H1 (cell line): Measurements from ENCODE around the gene TNFRSF14. TPM values are rescaled to one million over a fixed set of nuclear protein-coding genes. Genes with fewer than 3 reads are reported as not detected.

Source experiments
- CBX5 ChIP-seq: fragments of 300-800, 300-1000 bp; sonication (generic); IDR thresholded peaks from 2 replicates; pipeline ENCODE4 v1.7.1; 2016; ENCODE audit warnings: antibody characterized with exemption, low read length, low read depth
- E2F6 ChIP-seq: IDR thresholded peaks from 2 replicates; pipeline ENCODE4 v1.6.1; 2012; ENCODE audit warnings: inconsistent platforms
- EGR1 ChIP-seq: IDR thresholded peaks from 2 replicates; pipeline ENCODE4 v1.6.1; 2011; ENCODE audit warnings: low read depth, low read length, borderline replicate concordance
- JUND ChIP-seq: IDR thresholded peaks from 2 replicates; pipeline ENCODE4 v1.6.1; 2011; ENCODE audit warnings: mild to moderate bottlenecking, improper control_type of control experiment, low read length
- USF2 ChIP-seq: IDR thresholded peaks from 2 replicates; pipeline ENCODE4 v1.6.1; 2011; ENCODE audit warnings: low read length, improper control_type of control experiment
- polyA plus RNA-seq, 7 experiments: library from polyadenylated mRNA; depleted of rRNA in 3 of 7; stranded (reverse) in 5 of 7; unstranded in 2 of 7; fragments of >200 nt in 5 of 7; fragments of 200-250 nt in 2 of 7; gene quantifications; 1 replicate in 5 of 7; 2 replicates in 1 of 7; 4 replicates in 1 of 7; pipeline versions ENCODE4 v1.2.1 to v1.2.3, GENCODE V29; 2011 to 2013; ENCODE audit warnings: missing spikeins in 2 of 7, mixed read lengths in 2 of 7
- total RNA-seq: library from RNA; stranded (reverse); fragmentation: NEBNext Ultra II Directional; extraction: Animal tissue kit (Norgen Biotek cat#: 25700); gene quantifications from 2 replicates; pipeline ENCODE4 v1.2.1, GENCODE V29; 2021

The TNFRSF14 gene
- total and polyA plus RNA-seq, 2 of the 8 experiments (the other 6 are each of a cell fraction or from before 2014, with no cell fraction given), result 0.36 to 0.50 TPM

GRCh38 chr1:2611621-2612437 lies 55.7 kb downstream of the TNFRSF14 start (continued):
- TF ChIP-seq E2F6, result no peak
- no peak for TF ChIP-seq JUND
- no peak for TF ChIP-seq CBX5
- no peak for TF ChIP-seq EGR1
- TF ChIP-seq USF2, result no peak
- TF ChIP-seq, all 59 proteins: peak for 0
